ENCODE data around the gene POU2AF3.
"Not testable (repeated sequence)": the region's sequence is repeated elsewhere in the genome, so short reads cannot be mapped to it uniquely, and the experiment has no call there.

Gene POU2AF3

GRCh38 chr11:111298413-111299100, at the start of gene POU2AF3:
Gene POU2AF3, plus strand, starts transcription at chr11:111298546. Its CDS starts 36 bp downstream, at chr11:111298582.
- FAIRE-seq (no peak), DNase-seq (ENCODE audit: low spot score) (no peak)

GRCh38 chr11:111250936-111251335, 47.4 kb upstream of the POU2AF3 start:
- no peak for DNase-seq (ENCODE audit: low spot score)
- FAIRE-seq = peak; percentile 58

- FAIRE-seq (no peak), DNase-seq (ENCODE audit: low spot score) (no peak)
Measured at GRCh38 chr11:111253131-111253530, 45.2 kb upstream of the POU2AF3 start.

- FAIRE-seq = peak; percentile 5
- no peak for DNase-seq (ENCODE audit: low spot score)
Measured at GRCh38 chr11:111253630-111254029, 44.7 kb upstream of the POU2AF3 start.

- DNase-seq (ENCODE audit: low spot score) (no peak), FAIRE-seq (no peak)
Measured at GRCh38 chr11:111258046-111258445, 40.3 kb upstream of the POU2AF3 start.

GRCh38 chr11:111259896-111260295, 38.5 kb upstream of the POU2AF3 start:
- DNase-seq (ENCODE audit: low spot score) = peak; percentile 37
- peak; percentile 46 for FAIRE-seq

GRCh38 chr11:111260811-111261210, 37.5 kb upstream of the POU2AF3 start:
- FAIRE-seq = no peak
- DNase-seq (ENCODE audit: low spot score) = no peak

GRCh38 chr11:111264646-111265045, 33.7 kb upstream of the POU2AF3 start:
- FAIRE-seq = no peak

GRCh38 chr11:111265421-111265820, 32.9 kb upstream of the POU2AF3 start:
- no peak for DNase-seq (ENCODE audit: low spot score)
- FAIRE-seq = no peak

More at GRCh38 chr11:111264646-111265045, 33.7 kb upstream of the POU2AF3 start:
- no peak for DNase-seq (ENCODE audit: low spot score)

- not testable (repeated sequence) for DNase-seq (ENCODE audit: low spot score); FAIRE-seq
Measured at GRCh38 chr11:111268303-111268702, 30.0 kb upstream of the POU2AF3 start.

GRCh38 chr11:111269146-111269868, 29.0 kb upstream of the POU2AF3 start:
- DNase-seq (ENCODE audit: low spot score) = no peak
- no peak for FAIRE-seq

- FAIRE-seq = no peak
Measured at GRCh38 chr11:111272420-111272819, 25.9 kb upstream of the POU2AF3 start.

GRCh38 chr11:111282562-111283075, 15.7 kb upstream of the POU2AF3 start:
- no peak for FAIRE-seq
- no peak for DNase-seq (ENCODE audit: low spot score)

More at GRCh38 chr11:111272420-111272819, 25.9 kb upstream of the POU2AF3 start:
- no peak for DNase-seq (ENCODE audit: low spot score)

GRCh38 chr11:111283945-111284481, 14.3 kb upstream of the POU2AF3 start:
- FAIRE-seq (peak; percentile 9), DNase-seq (ENCODE audit: low spot score) (no peak)

GRCh38 chr11:111285189-111286091, 12.9 kb upstream of the POU2AF3 start:
- FAIRE-seq (no peak), DNase-seq (ENCODE audit: low spot score) (no peak)

- FAIRE-seq (no peak), DNase-seq (ENCODE audit: low spot score) (no peak)
Measured at GRCh38 chr11:111291764-111292163, 6.6 kb upstream of the POU2AF3 start.

- DNase-seq (ENCODE audit: low spot score); FAIRE-seq: not testable (repeated sequence)
Measured at GRCh38 chr11:111292408-111292807, 5.9 kb upstream of the POU2AF3 start.

GRCh38 chr11:111296196-111296595, 2.1 kb upstream of the POU2AF3 start:
- DNase-seq (ENCODE audit: low spot score) (no peak), FAIRE-seq (no peak)

- no peak for DNase-seq (ENCODE audit: low spot score)
Measured at GRCh38 chr11:111297696-111298095, 650 bp upstream of the POU2AF3 start.

GRCh38 chr11:111299101-111300026, 1.0 kb downstream of the POU2AF3 start:
- peak; percentile 98 for FAIRE-seq
- DNase-seq (ENCODE audit: low spot score) = peak; percentile 90

More at GRCh38 chr11:111297696-111298095, 650 bp upstream of the POU2AF3 start:
- no peak for FAIRE-seq
